Amygdala (tissue), 56 donors: Measurements from ENCODE around the gene ZNF420.
"Not testable (repeated sequence)": the region's sequence is repeated elsewhere in the genome, so short reads cannot be mapped to it uniquely, and the experiment has no call there.

Experiments used
- DNase-seq, 56 donors: peaks; one replicate each; lab custom pipeline; 2025; lab: John Stamatoyannopoulos, UW

ZNF420 gene

DNA sequence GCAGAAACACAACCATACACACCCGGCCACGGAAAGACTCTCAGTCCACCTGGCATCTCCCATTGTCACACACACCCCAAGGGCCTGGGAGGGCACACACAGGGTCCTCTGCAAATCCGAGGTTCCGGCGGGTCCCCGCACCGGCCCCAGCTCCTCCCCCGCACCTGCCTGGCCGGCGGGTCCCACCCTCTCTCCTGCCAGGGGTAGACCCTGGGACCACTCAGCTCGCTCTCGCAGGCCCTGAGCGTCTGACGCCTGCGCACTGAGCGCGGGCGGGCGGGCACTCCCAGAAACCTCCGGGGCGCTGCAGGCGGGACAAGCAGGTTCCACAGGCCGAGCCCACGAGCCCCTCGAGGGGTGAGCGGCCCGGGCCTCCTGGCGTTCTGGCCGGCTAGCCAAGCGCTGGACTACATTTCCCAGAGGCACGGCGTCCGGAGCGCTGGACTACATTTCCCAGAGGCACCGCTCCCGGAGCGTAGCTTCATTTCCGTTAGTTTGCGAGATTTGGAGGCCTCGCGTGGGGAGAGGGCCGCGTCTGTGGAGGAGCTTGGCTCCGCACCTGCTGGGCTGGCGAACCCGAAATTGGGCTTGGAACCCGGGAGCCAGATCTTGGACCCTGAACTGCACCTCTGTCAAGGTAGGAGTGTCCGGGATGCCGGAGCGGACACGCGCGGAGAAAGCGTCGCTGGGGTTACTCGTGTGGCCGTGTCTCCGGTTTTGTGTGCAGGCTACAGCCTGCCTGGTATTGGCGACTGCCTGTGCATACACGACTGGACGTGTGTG lies at the start of gene ZNF420:
TSS of gene ZNF420 (plus strand) at position 500 of the 783 bp plus-strand sequence. CDS start 10,686 bp downstream, outside the sequence.
- DNase-seq = peak; percentile 45 to 99 (median 88)

DNA sequence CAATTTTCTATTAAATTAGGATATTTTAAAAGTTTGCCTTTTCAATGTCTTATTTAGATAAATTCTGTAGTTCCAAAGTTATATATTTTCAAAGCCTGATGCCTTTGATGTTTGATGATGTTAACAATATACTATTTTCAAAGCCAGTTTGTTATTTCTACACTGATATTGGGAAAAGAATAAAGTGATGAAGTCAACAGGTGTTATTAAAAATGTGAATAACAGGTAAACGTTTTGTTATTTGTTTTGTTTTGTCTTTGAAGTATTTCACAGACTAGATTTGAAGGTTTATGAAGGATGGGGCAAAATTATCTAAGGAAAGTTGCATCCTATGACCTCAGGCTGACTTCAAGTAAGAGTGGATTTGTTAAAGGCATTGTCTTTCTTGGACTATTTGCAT lies 33.1 kb upstream of the ZNF420 start:
- DNase-seq = no peak

DNA sequence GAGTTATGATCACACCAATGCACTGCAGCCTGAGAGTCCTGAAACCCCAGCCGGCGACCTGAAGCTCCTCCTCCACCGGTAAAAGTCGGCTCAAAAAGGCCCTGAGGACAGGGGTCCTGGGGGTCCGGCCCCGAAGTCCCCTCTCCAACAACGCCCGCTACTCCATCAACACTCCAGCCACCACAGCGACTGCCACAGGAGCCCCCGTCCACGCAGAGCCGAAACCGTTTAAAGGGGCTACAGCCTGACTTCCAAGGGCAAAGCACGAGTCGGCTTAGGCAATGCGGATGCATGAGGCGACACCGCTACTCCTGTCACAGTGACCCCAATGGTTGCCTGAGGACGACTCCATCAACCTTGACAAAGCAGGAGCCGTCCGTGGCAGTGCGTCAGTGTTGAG lies 22.9 kb upstream of the ZNF420 start:
- DNase-seq = no peak

DNA sequence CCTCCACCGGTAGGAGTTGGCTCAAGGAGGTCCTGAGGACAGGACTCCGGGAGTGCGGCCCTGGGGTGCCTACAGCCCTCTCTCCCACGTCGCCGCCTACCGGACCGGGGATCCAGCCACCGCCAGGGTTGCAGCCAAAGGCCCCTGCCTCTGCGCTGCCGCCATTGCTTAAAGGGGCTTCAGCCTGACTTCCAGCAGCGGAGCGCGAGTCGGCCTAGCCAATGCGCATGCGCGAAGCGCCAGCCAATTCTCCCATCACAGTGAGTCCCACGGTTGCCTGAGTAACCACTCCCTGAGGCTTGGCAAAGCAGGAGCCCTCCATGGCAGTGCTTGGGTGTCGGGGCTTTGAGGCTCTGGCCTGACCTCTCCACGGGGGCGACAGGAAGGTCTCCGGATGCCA lies 21.5 kb upstream of the ZNF420 start:
- no peak for DNase-seq

DNA sequence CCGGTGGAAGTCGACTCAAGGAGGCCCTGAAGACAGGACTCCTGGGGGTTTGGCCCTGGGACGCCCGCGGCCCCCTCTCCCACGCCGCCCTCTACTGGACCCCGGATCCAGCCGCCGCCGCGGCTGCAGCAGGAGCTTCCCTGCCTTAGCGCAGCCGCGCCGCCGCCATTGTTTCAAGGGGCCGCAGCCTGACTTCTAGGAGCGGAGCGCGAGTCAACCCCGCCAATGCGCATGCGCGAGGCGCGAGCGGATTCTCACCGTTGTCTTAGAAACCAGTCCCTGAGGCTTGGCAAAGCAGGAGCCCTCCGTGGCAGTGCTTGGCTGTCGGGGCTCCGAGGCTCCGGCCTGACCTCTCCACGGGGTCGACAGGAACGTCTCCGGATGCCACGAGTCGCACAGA lies 19.1 kb upstream of the ZNF420 start:
- no peak for DNase-seq

DNA sequence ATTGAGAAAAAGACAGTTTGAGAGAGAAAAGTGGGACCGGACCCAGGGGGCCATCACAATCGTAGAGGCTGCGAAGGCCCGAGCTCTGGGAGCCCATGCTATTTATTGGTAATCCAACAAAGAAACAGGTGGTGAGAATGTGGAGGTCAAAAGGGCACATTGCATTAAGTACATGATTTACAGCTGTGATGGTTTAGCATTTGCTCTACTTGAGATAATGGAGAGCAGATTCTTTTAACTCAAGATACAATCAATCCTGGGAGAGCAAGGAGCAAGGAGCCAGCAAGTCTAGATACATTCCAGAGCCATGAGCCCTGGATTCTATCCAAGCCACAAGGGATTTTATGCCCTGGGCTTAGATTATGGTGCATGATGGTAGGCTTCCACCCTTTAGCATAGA lies 13.3 kb upstream of the ZNF420 start:
- not testable (repeated sequence) for DNase-seq

DNA sequence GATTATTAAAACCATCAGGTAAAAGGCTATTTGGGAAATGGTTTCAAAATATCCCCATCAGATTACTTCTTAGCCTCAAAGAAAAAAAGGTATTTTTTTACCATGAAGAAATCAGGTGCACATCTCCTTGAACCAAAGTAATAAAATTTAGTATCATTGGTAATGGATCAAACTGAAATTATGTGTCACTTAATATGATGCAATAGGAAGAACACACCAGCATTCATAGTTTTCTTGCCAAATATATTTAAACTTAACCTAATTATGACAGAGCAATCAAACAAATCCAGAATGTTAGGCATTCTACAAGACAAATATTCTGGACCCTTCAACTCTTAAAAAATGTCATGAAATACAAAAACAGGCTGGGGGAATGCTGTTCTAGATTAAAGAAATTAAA lies 4.1 kb upstream of the ZNF420 start:
- no peak for DNase-seq

DNA sequence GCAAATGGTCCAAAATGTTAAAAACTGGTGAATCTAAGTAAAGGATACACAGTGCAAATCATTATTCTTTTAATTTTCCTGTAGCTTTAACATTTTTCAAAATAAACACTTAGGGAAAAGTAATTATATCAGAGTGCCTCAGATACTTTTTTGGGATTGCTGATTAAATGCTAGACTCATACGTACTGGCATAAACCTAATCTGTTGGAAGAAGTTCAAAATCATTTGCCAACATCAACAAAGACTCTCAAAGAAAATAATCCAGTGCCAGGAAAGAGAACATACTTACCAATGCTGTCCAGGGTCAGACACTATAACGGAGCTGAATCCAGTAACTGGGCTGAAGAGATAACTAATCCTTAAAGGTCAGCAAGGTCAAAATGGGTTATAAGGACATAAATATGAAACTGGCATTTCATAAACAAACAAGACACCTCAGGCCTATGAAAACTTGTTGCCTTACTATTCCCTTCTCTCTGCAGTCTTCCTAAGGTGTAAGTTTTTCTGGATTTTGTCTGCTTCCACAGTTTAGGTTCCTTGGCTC lies 3.3 kb upstream of the ZNF420 start:
- DNase-seq = no peak

DNA sequence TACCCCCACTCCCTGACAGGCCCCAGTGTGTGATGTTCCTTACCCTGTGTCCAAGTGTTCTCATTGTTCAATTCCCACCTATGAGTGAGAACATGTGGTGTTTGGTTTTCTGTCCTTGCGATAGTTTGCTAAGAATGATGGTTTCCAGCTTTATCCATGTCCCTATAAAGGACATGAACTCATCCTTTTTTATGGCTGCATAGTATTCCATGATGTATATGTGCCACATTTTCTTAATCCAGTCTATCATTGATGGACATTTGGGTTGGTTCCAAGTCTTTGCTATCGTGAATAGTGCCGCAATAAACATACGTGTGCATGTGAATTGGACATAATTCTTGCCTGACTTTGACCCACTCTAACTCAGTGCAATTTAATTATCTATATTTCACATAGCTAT lies 1.7 kb upstream of the ZNF420 start:
- not testable (repeated sequence) for DNase-seq

DNA sequence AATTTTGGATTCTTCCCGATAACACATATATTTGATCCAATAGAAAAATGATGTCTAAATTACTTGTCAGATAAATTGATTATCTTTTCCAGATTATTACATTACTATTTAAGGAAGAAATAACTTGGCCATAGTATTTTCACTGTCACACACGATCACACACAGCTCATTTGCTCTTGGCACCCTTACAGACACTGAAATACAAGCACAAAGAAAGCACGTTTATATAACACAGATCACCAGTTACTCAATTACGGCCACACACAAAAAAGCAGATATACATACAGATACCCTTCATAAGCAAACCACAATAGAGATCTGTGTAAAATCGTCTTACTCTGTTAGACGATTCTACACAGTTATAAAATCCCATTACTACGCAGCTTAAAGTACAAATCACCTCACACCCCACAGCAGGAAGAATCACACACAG lies 716 bp upstream of the ZNF420 start:
- no peak for DNase-seq

DNA sequence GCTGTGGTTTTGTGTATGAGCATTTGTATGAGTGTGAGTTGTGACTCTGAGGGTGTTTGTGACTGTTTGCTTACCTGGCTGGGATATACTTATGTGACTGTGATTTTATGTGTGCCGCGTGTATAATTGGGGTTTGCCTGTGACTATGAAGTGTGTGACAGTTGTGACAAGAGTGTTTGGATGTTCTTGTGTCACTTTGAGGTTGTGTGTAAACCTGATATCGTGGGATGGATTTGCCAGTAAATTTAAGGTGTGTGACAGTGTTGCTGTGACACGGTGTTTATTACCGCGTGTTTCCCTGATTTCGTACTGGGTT lies 442 bp downstream of the ZNF420 start:
- no peak for DNase-seq

DNA sequence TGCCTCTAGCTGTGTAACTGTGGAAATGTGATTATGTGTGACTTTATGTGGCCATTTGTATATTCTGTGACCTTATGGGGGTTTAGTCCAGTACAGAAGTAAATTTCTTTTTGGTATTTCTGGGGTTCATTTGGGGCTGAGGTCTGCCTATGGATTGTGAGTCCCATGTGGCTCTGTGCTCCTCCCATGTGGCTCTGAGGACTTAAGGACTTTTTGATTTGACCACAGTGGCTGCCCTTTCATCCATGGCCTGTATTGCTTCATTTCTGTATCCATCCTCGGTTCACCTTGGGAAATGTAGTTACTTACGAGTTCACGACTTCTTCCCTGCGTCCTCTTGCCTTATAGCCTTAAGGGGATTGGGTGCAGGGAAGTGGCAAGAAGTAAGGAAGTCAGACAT lies 1.0 kb downstream of the ZNF420 start:
- no peak for DNase-seq

DNA sequence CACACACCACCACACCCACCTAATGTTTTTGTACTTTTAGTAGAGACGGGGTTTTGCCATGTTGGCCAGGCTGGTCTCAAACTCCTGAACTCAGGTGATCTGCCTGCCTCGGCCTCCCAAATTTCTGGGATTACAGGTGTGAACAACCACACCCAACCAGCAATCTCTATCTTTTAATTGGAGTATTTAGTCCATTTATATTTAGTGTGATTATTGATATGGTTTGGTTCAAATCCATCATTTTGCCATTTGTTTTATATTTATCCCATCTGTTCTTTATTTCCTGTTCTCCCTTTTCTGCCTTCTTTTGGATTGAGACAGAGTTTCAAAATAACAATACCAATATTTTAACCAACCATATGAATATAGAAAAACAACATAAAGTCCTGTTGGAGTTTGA lies 4.1 kb downstream of the ZNF420 start:
- DNase-seq = no peak

DNA sequence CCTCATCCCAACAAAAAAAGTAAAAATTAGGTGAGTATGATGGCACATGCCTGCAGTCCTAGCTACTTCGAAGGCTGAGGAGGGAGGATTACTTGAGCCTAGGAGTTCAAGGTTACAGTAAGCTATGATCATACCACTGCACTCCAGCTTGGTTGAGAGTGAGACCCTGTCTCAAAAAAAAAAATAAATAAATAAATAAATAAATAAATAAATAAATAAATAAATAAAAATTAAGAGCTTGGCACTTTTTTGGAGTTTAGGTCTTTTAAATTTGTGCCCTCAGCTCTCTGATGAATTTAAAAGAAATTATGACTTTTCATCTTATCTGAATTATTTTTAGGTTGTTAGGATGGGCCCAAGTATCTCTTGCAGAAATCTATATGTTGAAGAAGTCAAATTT lies 8.9 kb downstream of the ZNF420 start:
- DNase-seq = no peak

DNA sequence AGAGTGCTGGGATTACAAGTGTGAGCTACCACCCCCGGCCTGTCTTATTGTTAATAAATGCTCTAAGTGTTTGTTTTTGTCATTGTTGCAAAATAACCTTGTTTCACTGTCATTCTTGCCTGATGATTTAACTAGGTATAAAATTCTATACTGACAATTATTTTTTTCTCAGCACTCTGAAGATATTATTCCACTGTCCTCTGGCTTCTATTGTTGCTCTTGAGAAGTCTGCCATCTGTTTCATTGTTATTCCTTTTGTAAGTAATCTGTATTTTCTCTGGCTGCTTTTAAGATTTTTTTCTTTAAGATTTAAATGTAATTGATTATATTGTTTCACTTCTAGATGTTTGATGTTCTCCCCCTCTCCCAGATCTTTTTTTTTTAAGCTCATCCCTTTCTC lies 17.6 kb downstream of the ZNF420 start:
- DNase-seq = no peak

DNA sequence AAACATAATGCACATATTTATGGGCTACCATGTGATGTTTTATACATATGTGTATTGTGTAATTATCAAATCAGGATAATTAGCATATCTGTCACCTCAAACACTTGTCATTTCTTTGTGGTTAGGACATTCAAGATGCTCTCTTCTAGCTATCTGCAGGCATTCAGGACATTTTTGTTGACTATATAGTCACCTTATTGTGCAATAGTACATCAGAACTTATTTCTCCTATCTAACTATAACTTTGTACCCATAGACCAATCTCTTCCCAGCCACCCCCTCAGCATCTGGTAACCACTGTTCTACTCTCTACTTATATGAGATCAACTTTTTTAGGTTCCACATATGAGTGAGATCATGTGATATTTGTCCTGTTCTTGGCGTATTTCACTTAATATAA lies 20.3 kb downstream of the ZNF420 start:
- DNase-seq = no peak

DNA sequence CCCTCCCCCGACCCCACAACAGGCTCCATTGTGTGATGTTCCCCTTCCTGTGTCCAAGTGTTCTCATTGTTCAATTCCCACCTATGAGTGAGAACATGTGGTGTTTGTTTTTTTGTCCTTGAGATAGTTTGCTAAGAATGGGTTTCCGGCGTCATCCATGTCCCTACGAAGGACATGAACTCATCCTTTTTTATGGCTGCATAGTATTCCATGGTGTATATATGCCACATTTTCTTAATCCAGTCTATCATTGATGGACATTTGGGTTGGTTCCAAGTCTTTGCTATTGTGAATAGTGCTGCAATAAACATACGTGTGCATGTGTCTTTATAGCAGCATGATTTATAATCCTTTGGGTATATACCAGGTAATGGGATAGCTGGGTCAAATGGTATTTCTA lies 25.9 kb downstream of the ZNF420 start:
- not testable (repeated sequence) for DNase-seq

DNA sequence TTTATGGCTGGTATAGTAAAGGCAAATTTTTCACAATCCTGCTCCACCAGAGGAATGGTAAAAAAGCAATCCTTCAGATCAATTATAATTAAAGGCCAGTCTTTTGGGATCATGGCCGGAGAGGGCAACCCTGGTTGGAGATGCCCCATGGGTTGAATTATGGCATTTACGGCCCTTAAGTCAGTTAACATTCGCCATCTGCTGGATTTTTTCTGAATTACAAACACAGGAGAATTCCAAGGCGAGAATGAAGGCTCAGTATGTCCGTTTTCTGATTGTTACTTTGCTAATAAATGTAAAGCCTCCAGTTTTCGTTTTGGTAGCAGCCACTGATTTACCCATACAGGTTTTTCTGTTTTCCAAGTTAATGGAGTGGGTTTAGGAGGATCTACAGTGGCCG lies 33.5 kb downstream of the ZNF420 start:
- DNase-seq = not testable (repeated sequence)

DNA sequence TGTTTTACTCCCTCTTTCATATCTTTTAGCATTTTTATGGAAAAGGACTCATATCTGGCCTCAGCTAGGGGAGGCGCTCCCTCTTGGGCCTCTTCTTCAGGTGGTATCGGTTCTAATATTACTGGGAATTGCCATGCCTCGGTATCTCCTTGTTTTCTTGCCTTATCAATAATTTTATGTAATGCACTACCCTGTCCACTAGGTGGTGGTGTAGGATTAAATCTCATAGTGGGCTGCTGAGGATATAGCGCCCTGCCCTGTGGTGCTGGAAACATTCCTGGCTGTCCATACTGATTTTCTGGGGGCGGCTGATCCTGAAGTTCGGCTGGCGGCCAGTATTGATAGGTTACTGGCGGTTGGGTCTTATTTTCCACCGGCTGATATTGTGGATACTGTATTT lies 35.8 kb downstream of the ZNF420 start:
- DNase-seq = no peak

DNA sequence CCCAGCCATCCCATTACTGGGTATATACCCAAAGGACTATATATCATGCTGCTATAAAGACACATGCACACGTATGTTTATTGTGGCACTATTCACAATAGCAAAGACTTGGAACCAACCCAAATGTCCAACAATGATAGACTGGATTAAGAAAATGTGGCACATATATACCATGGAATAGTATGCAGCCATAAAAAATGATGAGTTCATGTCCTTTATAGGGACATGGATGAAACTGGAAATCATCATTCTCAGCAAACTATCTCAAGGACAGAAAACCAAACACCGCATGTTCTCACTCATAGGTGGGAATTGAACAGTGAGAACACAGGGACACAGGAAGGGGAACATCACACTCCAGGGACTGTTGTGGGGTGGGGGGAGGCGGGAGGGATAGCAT lies 43.9 kb downstream of the ZNF420 start:
- DNase-seq = not testable (repeated sequence)

DNA sequence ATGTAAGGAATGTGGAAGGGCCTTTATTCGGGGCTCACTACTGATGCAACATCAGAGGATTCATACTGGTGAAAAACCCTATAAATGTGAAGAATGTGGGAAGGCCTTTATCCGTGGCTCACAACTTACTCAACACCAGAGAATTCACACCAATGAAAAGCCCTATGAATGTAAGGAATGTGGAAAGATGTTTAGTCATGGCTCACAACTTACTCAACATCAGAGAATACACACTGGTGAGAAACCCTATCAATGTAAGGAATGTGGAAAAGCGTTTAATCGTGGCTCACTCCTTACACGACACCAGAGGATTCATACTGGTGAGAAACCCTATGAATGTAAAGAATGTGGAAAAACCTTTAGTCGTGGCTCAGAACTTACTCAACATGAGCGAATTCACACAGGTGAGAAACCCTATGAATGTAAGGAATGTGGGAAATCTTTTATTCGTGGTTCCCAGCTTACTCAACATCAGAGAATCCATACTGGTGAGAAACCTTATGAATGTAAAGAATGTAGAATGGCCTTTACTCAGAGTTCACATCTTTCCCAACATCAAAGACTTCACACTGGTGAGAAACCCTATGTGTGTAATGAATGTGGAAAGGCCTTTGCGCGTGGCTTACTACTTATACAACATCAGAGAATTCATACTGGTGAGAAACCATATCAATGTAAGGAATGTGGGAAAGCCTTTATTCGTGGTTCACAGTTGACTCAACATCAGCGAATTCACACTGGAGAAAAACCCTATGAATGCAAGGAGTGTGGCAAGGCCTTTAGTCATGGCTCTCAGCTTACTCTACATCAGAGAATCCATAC lies 50.0 kb downstream of the ZNF420 start:
- DNase-seq = no peak

DNA sequence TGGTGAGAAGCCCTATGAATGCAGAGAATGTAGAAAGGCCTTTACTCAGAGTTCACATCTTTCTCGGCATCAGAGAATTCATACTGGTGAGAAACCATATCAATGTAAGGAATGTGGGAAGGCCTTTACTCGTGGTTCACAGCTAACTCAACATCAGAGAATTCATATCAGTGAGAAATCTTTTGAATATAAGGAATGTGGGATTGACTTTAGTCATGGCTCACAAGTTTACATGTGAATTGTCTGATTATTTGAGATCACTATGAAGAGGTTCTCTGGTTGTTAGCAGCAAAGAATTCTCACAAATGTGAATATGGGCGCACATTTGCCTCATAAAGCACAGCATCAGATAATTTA lies 50.6 kb downstream of the ZNF420 start:
- no peak for DNase-seq
